Lower lobe of right lung (tissue), 2 donors: ENCODE data around the gene NACC2. TPM values are rescaled to one million over a fixed set of nuclear protein-coding genes. Genes with fewer than 3 reads are reported as not detected.
"Not testable (repeated sequence)": the region's sequence is repeated elsewhere in the genome, so short reads cannot be mapped to it uniquely, and the experiment has no call there.

Experiments
- ATAC-seq, 2 donors: fragments of 200-7000 bp; cut with Tn5 transposase; one replicate each; pipeline ENCODE4 v1.9.1; 2020 to 2022; ENCODE audit warnings: mild to moderate bottlenecking in 2 of 2, moderate library complexity in 2 of 2
- DNase-seq: peaks from one replicate; pipeline ENCODE4 v3.0.0-alpha.2; 2020
- H3K27ac ChIP-seq: fragments of 200-600 bp; one replicate; pipeline ENCODE4 v1.8.0; 2022
- H3K27me3 ChIP-seq: fragments of 200-600 bp; one replicate; pipeline ENCODE4 v1.8.0; 2022; ENCODE audit warnings: low read depth
- H3K36me3 ChIP-seq: fragments of 200-600 bp; one replicate; pipeline ENCODE4 v1.8.0; 2022; ENCODE audit warnings: mild to moderate bottlenecking
- H3K4me1 ChIP-seq: fragments of 200-600 bp; one replicate; pipeline ENCODE4 v1.8.0; 2022
- H3K4me3 ChIP-seq: fragments of 200-600 bp; one replicate; pipeline ENCODE4 v1.8.0; 2022; ENCODE audit warnings: mild to moderate bottlenecking
- H3K9me3 ChIP-seq: fragments of 200-600 bp; one replicate; pipeline ENCODE4 v1.8.0; 2022
- CTCF ChIP-seq: fragments of 200-600 bp; IDR thresholded peaks from one replicate; pipeline ENCODE4 v1.8.0; 2022; ENCODE audit warnings: antibody characterized with exemption, mild to moderate bottlenecking
- intact Hi-C: fragments of 100-400 bp; cut with DNase I; formaldehyde crosslinking; loops from one replicate; pipeline ENCODE4 v1.11.0; 2022
- total RNA-seq: library from RNA; stranded (reverse); fragmentation: NEBNext Ultra II Directional; extraction: Animal tissue kit (Norgen Biotek cat#: 25700); gene quantifications from one replicate; pipeline ENCODE4 v1.2.1, GENCODE V29; 2021
- donor health status: DM: no; HTN: yes; CAD: no; lungs with severe emphysema.

The NACC2 gene
- total RNA-seq, 1 donor from 2014 or later, result 27.0 TPM

- H3K27me3 ChIP-seq, result no peaks in the 10 kb centered on the region
- H3K9me3 ChIP-seq, result no peaks in the 10 kb centered on the region
- DNase-seq, result peak; percentile 81
- H3K4me3 ChIP-seq, result peak overlapping the region; percentile 21
- peak overlapping the region; percentile 60 for H3K27ac ChIP-seq
- TF ChIP-seq CTCF, result no peak
- peak; percentile 52 for ATAC-seq
- intact Hi-C loops, result no loop called here
- H3K36me3 ChIP-seq, result peaks cover 48% of the 10 kb centered on the region
- peaks cover 32% of the 10 kb centered on the region for H3K4me1 ChIP-seq
Measured at GRCh38 chr9:136045595-136046553, 49.2 kb downstream of the NACC2 start.

DNA sequence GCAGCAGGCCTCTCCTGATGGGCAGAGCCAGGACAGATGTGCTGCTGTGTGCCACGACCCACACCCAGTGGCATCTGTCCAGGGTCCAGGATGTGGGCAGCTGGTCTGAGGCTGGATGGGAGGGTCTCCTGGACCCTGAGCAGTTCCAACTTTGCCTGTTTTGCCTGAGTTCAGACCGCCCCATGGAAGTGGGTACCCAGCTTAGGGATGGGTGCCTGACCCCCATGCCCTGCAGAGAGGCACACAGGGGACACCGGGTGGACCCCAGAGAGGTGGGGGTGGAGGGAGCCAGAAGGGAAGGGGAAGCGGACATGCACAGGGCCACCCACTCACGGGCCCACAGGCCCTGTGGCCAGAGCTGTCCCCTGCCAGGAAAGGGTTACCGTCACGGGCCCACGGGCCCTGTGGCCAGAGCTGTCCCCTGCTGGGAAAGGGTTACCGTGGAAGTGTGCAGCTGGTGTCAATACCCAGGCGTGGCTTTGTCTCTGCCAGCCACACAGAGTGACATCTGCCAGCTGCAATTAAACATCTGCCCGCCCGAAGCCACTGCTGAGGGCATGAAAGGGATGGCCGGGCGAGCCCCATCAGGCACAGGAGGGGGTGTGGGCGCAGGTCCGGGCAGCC lies 50.0 kb downstream of the NACC2 start:
- no peak overlapping the region for H3K4me3 ChIP-seq
- ATAC-seq, result peak; percentile 27 to 37
- no peak for TF ChIP-seq CTCF
- no peak for DNase-seq
- intact Hi-C loops, result no loop called here
- H3K9me3 ChIP-seq, result no peaks in the 10 kb centered on the region
- H3K27ac ChIP-seq, result peak overlapping the region; percentile 60
- no peaks in the 10 kb centered on the region for H3K27me3 ChIP-seq
- H3K36me3 ChIP-seq, result peaks cover 47% of the 10 kb centered on the region
- H3K4me1 ChIP-seq, result peaks cover 24% of the 10 kb centered on the region

DNA sequence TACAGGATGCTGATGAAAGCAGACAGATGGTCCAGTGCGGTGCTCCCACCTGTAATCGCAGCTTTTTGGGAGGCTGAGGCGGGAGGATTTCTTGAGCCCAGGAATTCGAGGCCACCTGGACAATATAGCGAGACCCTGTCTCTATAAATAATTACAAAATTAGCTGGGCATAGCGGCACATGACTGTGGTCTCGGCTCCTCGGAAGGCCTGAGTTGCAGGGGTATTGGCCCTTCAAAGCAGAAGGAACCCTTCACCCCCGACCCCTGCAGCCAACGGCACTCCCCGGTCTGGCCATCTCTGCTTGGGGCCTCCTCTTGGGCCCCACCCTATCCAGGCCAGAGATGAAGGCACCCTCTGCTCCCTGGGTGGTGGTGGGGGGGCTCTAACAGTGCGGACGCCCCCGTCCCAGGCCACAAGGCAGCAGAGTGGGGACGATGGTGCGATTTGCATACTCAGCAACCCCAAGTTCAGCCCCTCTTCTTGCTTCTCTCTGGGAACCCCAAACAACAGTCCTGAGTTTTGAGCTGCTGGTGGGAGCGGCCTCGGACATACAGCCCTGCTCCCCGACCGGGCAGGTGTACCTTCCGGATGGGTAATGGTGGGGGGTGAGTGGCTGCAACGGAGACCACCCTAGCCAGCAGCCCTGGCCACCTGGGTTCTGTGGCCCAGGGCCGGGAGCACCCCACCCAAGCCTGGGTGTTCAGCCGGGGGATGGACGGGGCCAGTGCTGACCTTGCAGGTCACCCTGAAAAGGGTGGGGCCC lies 50.7 kb downstream of the NACC2 start:
- Histone ChIP-seq H3K36me3 (peaks cover 42% of the 10 kb centered on the region), H3K27ac (no peak overlapping the region), H3K4me3 (no peak overlapping the region), H3K4me1 (peaks cover 22% of the 10 kb centered on the region), H3K27me3 (no peaks in the 10 kb centered on the region), H3K9me3 (peaks cover 6% of the 10 kb centered on the region)
- ATAC-seq (no peak), DNase-seq (no peak)
- no peak for TF ChIP-seq CTCF
- intact Hi-C loops, result no loop called here

DNA sequence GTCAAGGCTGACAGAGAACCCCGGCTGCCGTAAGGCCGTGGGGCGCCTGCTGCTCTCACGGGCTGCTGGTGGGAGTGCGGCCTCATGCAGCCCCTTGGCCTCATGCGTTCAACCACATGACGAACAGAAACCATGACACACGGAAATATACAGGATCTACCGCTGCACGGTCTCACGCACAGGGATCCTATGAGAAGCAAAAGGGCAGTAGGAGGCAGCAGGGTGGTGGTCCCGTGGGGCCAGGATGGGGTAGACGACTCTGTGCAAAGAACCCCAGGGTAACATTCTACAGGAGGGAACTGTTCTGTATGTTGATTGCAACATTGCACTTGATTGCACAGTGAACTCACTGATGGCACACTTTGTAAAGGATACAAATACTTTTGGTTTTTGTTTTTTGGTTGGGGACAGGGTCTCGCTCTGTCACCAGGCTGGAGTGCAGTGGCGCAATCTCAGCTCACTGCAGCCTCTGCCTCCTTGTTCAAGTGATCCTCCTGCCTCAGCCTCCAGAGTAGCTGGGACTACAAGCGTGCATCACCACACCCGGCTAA lies 51.6 kb downstream of the NACC2 start:
- no peak for ATAC-seq
- Histone ChIP-seq H3K4me3 (no peak overlapping the region), H3K27ac (no peak overlapping the region), H3K27me3 (no peaks in the 10 kb centered on the region), H3K9me3 (peaks cover 11% of the 10 kb centered on the region), H3K36me3 (peaks cover 33% of the 10 kb centered on the region), H3K4me1 (peaks cover 22% of the 10 kb centered on the region)
- intact Hi-C loops, result no loop called here
- no peak for DNase-seq
- no peak for TF ChIP-seq CTCF

- DNase-seq, result no peak
- Histone ChIP-seq H3K27ac (no peak overlapping the region), H3K27me3 (no peaks in the 10 kb centered on the region), H3K4me1 (peaks cover 22% of the 10 kb centered on the region), H3K36me3 (peaks cover 24% of the 10 kb centered on the region), H3K9me3 (peaks cover 11% of the 10 kb centered on the region), H3K4me3 (no peak overlapping the region)
- intact Hi-C loops, result no loop called here
- no peak for TF ChIP-seq CTCF
- ATAC-seq, result no peak
Measured at GRCh38 chr9:136042541-136042940, 52.5 kb downstream of the NACC2 start.

DNA sequence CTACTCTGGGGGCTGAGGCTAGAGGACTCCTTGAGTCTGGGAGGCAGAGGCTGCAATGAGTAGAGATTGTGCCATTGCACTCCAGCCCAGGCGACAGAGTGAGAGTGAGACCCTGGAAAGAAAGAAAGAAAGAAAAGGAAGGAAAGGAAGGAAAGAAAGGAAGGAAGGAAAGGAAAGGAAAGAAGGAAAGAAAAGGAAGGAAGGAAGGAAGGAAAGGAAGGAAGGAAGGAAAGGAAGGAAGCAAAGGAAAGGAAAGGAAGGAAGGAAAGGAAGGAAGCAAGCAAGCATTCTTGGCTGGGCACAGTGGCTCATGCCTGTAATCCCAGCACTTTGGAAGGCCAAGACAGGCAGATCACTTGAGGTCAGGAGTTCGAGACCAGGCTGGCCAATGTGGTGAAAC lies 54.2 kb downstream of the NACC2 start:
- ATAC-seq, H3K27ac ChIP-seq, H3K27me3 ChIP-seq, H3K4me1 ChIP-seq, DNase-seq, H3K4me3 ChIP-seq, intact Hi-C loops: not testable (repeated sequence)
- H3K36me3 ChIP-seq, result peaks cover 11% of the 10 kb centered on the region
- H3K9me3 ChIP-seq, result peaks cover 18% of the 10 kb centered on the region
